ENCODE data around the gene PIGR. TPM values are rescaled to one million over a fixed set of nuclear protein-coding genes. Genes with fewer than 3 reads are reported as not detected.

PIGR gene
- total RNA-seq, 1 experiment from 2014 or later: not detected

- Mint-ChIP-seq H3K4me3 (no peak overlapping the region), H3K36me3 (ENCODE audit: insufficient read depth in 1 of 3, low read depth in 3 of 3) (no peaks in the 10 kb centered on the region), H3K27me3 (ENCODE audit: low read depth) (peaks cover 3% of the 10 kb centered on the region), H3K27ac (no peak overlapping the region), H3K9me3 (peaks cover 0 to 6% of the 10 kb centered on the region in 2 experiments; a peak in 3 of 5 replicates), H3K4me1 (peaks cover 9% of the 10 kb centered on the region in 2 experiments)
- no peak overlapping the region for H3K56ac ChIP-seq (ENCODE audit: insufficient read length, low read depth, low read length)
- H3K79me1 ChIP-seq (ENCODE audit: insufficient read depth, low read depth, low read length, poor library complexity, severe bottlenecking): no peaks in the 10 kb centered on the region
- H4K8ac ChIP-seq (replicated peaks; ENCODE audit: insufficient read length, low read depth, low read length): no peak overlapping the region
- no peak overlapping the region for H3K4me2 ChIP-seq (ENCODE audit: insufficient read depth, insufficient read length, low read length)
- H3K23me2 ChIP-seq (ENCODE audit: insufficient read length, low read depth, low read length, poor library complexity, severe bottlenecking): no peaks in the 10 kb centered on the region
- H3K27ac ChIP-seq (ENCODE audit: insufficient read length, low read depth, low read length): no peak overlapping the region
- H4K91ac ChIP-seq (ENCODE audit: insufficient read length, low read depth, low read length): no peak overlapping the region
- H2AFZ ChIP-seq (ENCODE audit: low read length): no peak overlapping the region
- H2BK5ac ChIP-seq (ENCODE audit: insufficient read length, low read length): no peak overlapping the region
- no peak overlapping the region for H2BK15ac ChIP-seq (ENCODE audit: low read depth, low read length)
- no peaks in the 10 kb centered on the region for H4K20me1 ChIP-seq (ENCODE audit: control insufficient read depth, insufficient read depth, insufficient read length)
- no peak overlapping the region for H2BK12ac ChIP-seq (ENCODE audit: insufficient read length, low read depth, low read length)
- H3K4me1 ChIP-seq (ENCODE audit: insufficient read depth, low read length): peaks cover 2% of the 10 kb centered on the region; the same call in 1 of the 2 replicates
- H3K27me3 ChIP-seq (ENCODE audit: insufficient read depth, low read length): no peaks in the 10 kb centered on the region
- H3K18ac ChIP-seq (ENCODE audit: insufficient read length, low read depth, low read length): no peak overlapping the region
- H3K14ac ChIP-seq (ENCODE audit: insufficient read depth, low read length): no peak overlapping the region
- H4K5ac ChIP-seq (ENCODE audit: insufficient read length, low read depth, low read length): no peak overlapping the region
- no peak for DNase-seq
- H2BK20ac ChIP-seq (ENCODE audit: low read depth, low read length, poor library complexity, severe bottlenecking): no peak overlapping the region
- H3K79me2 ChIP-seq (ENCODE audit: insufficient read depth, low read length): no peaks in the 10 kb centered on the region
- H2BK120ac ChIP-seq (ENCODE audit: low read depth, low read length, poor library complexity, severe bottlenecking): no peak overlapping the region
- TF ChIP-seq, protein P1, sequence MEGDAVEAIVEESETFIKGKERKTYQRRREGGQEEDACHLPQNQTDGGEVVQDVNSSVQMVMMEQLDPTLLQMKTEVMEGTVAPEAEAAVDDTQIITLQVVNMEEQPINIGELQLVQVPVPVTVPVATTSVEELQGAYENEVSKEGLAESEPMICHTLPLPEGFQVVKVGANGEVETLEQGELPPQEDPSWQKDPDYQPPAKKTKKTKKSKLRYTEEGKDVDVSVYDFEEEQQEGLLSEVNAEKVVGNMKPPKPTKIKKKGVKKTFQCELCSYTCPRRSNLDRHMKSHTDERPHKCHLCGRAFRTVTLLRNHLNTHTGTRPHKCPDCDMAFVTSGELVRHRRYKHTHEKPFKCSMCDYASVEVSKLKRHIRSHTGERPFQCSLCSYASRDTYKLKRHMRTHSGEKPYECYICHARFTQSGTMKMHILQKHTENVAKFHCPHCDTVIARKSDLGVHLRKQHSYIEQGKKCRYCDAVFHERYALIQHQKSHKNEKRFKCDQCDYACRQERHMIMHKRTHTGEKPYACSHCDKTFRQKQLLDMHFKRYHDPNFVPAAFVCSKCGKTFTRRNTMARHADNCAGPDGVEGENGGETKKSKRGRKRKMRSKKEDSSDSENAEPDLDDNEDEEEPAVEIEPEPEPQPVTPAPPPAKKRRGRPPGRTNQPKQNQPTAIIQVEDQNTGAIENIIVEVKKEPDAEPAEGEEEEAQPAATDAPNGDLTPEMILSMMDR (conservative IDR thresholded peaks at IDR 0.05): no peak
- WGBS (ENCODE audit: extremely low coverage, insufficient read length, low lambda C conversion rate): no CpG with 5 or more reads among the region's 3 CpGs
- H3K23ac ChIP-seq (ENCODE audit: insufficient read length, low read depth, low read length): no peak overlapping the region
- no peak overlapping the region for H3T11ph ChIP-seq (ENCODE audit: low read length)
- no peaks in the 10 kb centered on the region for H3K9me3 ChIP-seq (ENCODE audit: control insufficient read depth, low read depth, low read length)
- no peak overlapping the region for H3K4ac ChIP-seq (ENCODE audit: low read depth, low read length)
- H3K9ac ChIP-seq (ENCODE audit: extremely low read depth, insufficient read length, low read length): no peak overlapping the region
- no peak overlapping the region for H2AK5ac ChIP-seq (ENCODE audit: insufficient read length, low read length)
These were observed 60.8 kb downstream of the PIGR start for GRCh38 chr1:206885341-206886060.

Data from H9 (cell line).